ENCODE measurements around the gene TBC1D2B. TPM values are rescaled to one million over a fixed set of nuclear protein-coding genes. Genes with fewer than 3 reads are reported as not detected.

TBC1D2B gene
- polyA plus RNA-seq, 1 experiment: 39.8 TPM

- no peaks in the 10 kb centered on the region for H3K36me3 ChIP-seq (ENCODE audit: control insufficient read depth, insufficient read depth, low read length)
- CTCF ChIA-PET: interaction anchor here (0.6 to 0.8 kb wide), 3 partner anchors 10 to 737 kb away, joined by 3 read pairs; no protein-coding TSS in a partner anchor
- DNase-seq (ENCODE audit: low read depth): no peak
- H3K27me3 ChIP-seq (ENCODE audit: control insufficient read depth, insufficient read depth, low read length): no peaks in the 10 kb centered on the region
- H3K4me3 ChIP-seq (ENCODE audit: low read depth, low read length): peak overlapping the region; percentile 93
- POLR2A ChIA-PET: no interaction called here
- no peak for TF ChIP-seq CTCF (IDR thresholded peaks at IDR 0.05; ENCODE audit: insufficient read depth, low read depth, low read length)
Measured at GRCh38 chr15:78077871-78078210, 330 bp upstream of the TBC1D2B start.

- peak; percentile 33; the same call in 1 of the 2 replicates for TF ChIP-seq CTCF (IDR thresholded peaks at IDR 0.05; ENCODE audit: insufficient read depth, low read depth, low read length)
- ChIA-PET POLR2A (no interaction called here), CTCF (interaction anchor here (1.2 to 1.8 kb wide), 6 partner anchors 17 to 72 kb away, joined by 3 to 8 read pairs (median 4); no protein-coding TSS in a partner anchor)
- Histone ChIP-seq H3K36me3 (ENCODE audit: control insufficient read depth, insufficient read depth, low read length) (no peaks in the 10 kb centered on the region), H3K4me3 (ENCODE audit: low read depth, low read length) (peak overlapping the region; percentile 93), H3K27me3 (ENCODE audit: control insufficient read depth, insufficient read depth, low read length) (no peaks in the 10 kb centered on the region)
- no peak for DNase-seq (ENCODE audit: low read depth)
Measured at GRCh38 chr15:78076231-78077052, 1.1 kb downstream of the TBC1D2B start.

- POLR2A ChIA-PET: no interaction called here
- DNase-seq (ENCODE audit: low read depth): peak; percentile 67
- no peaks in the 10 kb centered on the region for H3K27me3 ChIP-seq (ENCODE audit: control insufficient read depth, insufficient read depth, low read length)
- TF ChIP-seq CTCF (IDR thresholded peaks at IDR 0.05; ENCODE audit: insufficient read depth, low read depth, low read length): no peak
- no peaks in the 10 kb centered on the region for H3K36me3 ChIP-seq (ENCODE audit: control insufficient read depth, insufficient read depth, low read length)
- CTCF ChIA-PET: interaction anchor here (1.2 to 1.8 kb wide), 8 partner anchors 17 to 109 kb away, joined by 3 to 8 read pairs (median 4); no protein-coding TSS in a partner anchor
- H3K4me3 ChIP-seq (ENCODE audit: low read depth, low read length): peak overlapping the region; percentile 93
Measured at GRCh38 chr15:78075490-78076230, 1.9 kb downstream of the TBC1D2B start.

- POLR2A ChIA-PET: no interaction called here
- Histone ChIP-seq H3K27me3 (ENCODE audit: control insufficient read depth, insufficient read depth, low read length) (no peaks in the 10 kb centered on the region), H3K36me3 (ENCODE audit: control insufficient read depth, insufficient read depth, low read length) (no peaks in the 10 kb centered on the region), H3K4me3 (ENCODE audit: low read depth, low read length) (no peak overlapping the region)
- CTCF ChIA-PET: interaction anchor here (0.8 to 2.0 kb wide), 4 partner anchors 14 to 63 kb away, joined by 3 to 7 read pairs (median 4); no protein-coding TSS in a partner anchor
- DNase-seq (ENCODE audit: low read depth): no peak
- no peak for TF ChIP-seq CTCF (IDR thresholded peaks at IDR 0.05; ENCODE audit: insufficient read depth, low read depth, low read length)
Measured at GRCh38 chr15:78073046-78073787, 4.3 kb downstream of the TBC1D2B start.
